ENCODE data around the gene FN1. TPM values are rescaled to one million over a fixed set of nuclear protein-coding genes. Genes with fewer than 3 reads are reported as not detected.
A peak's percentile ranks its signal among the peaks of the same experiment; 100 is the strongest.

The FN1 gene
- total RNA-seq, 1 donor from 2014 or later, result 902 TPM

- Mint-ChIP-seq H3K27me3 (no peaks in the 10 kb centered on the region), H3K27ac (no peak overlapping the region), H3K36me3 (no peaks in the 10 kb centered on the region), H3K4me1 (ENCODE audit: unreplicated experiment) (peaks cover 16% of the 10 kb centered on the region), H3K9me3 (peaks cover 6% of the 10 kb centered on the region), H3K4me3 (no peak overlapping the region)
- no peak for DNase-seq (ENCODE audit: extremely low spot score, unreplicated experiment)
- TF ChIP-seq, protein P1, sequence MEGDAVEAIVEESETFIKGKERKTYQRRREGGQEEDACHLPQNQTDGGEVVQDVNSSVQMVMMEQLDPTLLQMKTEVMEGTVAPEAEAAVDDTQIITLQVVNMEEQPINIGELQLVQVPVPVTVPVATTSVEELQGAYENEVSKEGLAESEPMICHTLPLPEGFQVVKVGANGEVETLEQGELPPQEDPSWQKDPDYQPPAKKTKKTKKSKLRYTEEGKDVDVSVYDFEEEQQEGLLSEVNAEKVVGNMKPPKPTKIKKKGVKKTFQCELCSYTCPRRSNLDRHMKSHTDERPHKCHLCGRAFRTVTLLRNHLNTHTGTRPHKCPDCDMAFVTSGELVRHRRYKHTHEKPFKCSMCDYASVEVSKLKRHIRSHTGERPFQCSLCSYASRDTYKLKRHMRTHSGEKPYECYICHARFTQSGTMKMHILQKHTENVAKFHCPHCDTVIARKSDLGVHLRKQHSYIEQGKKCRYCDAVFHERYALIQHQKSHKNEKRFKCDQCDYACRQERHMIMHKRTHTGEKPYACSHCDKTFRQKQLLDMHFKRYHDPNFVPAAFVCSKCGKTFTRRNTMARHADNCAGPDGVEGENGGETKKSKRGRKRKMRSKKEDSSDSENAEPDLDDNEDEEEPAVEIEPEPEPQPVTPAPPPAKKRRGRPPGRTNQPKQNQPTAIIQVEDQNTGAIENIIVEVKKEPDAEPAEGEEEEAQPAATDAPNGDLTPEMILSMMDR (conservative IDR thresholded peaks at IDR 0.05), result no peak
Observed at GRCh38 chr2:215460682-215461382, 25.0 kb upstream of the FN1 start.

GRCh38 chr2:215455958-215456357 is 20.1 kb upstream of the FN1 start:
- H3K4me3 Mint-ChIP-seq, result no peak overlapping the region
- no peaks in the 10 kb centered on the region for H3K36me3 Mint-ChIP-seq
- no peak overlapping the region for H3K27ac Mint-ChIP-seq
- TF ChIP-seq, protein P1 (conservative IDR thresholded peaks at IDR 0.05), result no peak
- H3K27me3 Mint-ChIP-seq, result no peaks in the 10 kb centered on the region
- no peak for DNase-seq (ENCODE audit: extremely low spot score, unreplicated experiment)
- H3K4me1 Mint-ChIP-seq (ENCODE audit: unreplicated experiment), result peaks cover 10% of the 10 kb centered on the region
- H3K9me3 Mint-ChIP-seq, result no peaks in the 10 kb centered on the region

- TF ChIP-seq, protein P1 (conservative IDR thresholded peaks at IDR 0.05), result peak; percentile 88
- Mint-ChIP-seq H3K27ac (no peak overlapping the region), H3K4me1 (ENCODE audit: unreplicated experiment) (peaks cover 5% of the 10 kb centered on the region), H3K9me3 (no peaks in the 10 kb centered on the region), H3K4me3 (no peak overlapping the region), H3K27me3 (no peaks in the 10 kb centered on the region), H3K36me3 (no peaks in the 10 kb centered on the region)
- no peak for DNase-seq (ENCODE audit: extremely low spot score, unreplicated experiment)
Observed at GRCh38 chr2:215454519-215455246, 18.8 kb upstream of the FN1 start.

DNA sequence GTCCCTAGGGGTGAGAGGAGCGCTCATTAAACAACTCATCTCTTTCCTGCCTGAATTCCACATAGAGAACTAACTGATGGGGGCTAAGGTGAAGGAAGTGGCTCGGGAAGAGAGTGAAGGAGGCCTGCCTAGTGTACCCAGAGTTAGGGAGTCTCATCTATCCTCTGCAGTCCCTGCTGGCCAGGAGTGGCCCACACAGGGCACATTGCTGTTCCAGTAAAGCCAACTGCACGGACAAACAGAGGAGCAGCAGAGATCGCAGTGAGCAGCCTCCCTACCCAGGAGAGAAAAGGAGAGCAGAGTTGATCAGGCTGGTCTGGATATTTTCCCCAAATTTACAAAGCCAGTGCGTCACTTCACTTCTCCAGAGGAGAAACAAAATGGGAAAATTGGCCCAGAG is 16.9 kb upstream of the FN1 start:
- no peaks in the 10 kb centered on the region for H3K9me3 Mint-ChIP-seq
- H3K4me3 Mint-ChIP-seq, result no peak overlapping the region
- TF ChIP-seq, protein P1 (conservative IDR thresholded peaks at IDR 0.05), result no peak
- no peaks in the 10 kb centered on the region for H3K27me3 Mint-ChIP-seq
- H3K4me1 Mint-ChIP-seq (ENCODE audit: unreplicated experiment), result peaks cover 5% of the 10 kb centered on the region
- DNase-seq (ENCODE audit: extremely low spot score, unreplicated experiment), result no peak
- H3K27ac Mint-ChIP-seq, result no peak overlapping the region
- no peaks in the 10 kb centered on the region for H3K36me3 Mint-ChIP-seq

GRCh38 chr2:215451012-215451756 is 15.3 kb upstream of the FN1 start:
- no peak overlapping the region for H3K27ac Mint-ChIP-seq
- H3K4me3 Mint-ChIP-seq, result no peak overlapping the region
- no peaks in the 10 kb centered on the region for H3K27me3 Mint-ChIP-seq
- TF ChIP-seq, protein P1 (conservative IDR thresholded peaks at IDR 0.05), result no peak
- H3K36me3 Mint-ChIP-seq, result no peaks in the 10 kb centered on the region
- peaks cover 5% of the 10 kb centered on the region for H3K4me1 Mint-ChIP-seq (ENCODE audit: unreplicated experiment)
- no peak for DNase-seq (ENCODE audit: extremely low spot score, unreplicated experiment)
- no peaks in the 10 kb centered on the region for H3K9me3 Mint-ChIP-seq
